Tibial artery (tissue), 4 donors: ENCODE data around the gene RUVBL2.

Experiments used
- DNase-seq, 2 donors: peaks; one replicate each; pipeline ENCODE4 v3.0.0-alpha.2; 2019
- H3K27ac ChIP-seq, 2 donors: fragments of 200-600 bp; sonication (generic) in 1 of 2; 1 replicate in 1 of 2; 2 replicates in 1 of 2; pipeline ENCODE4 v1.5.1; 2018 to 2019; ENCODE audit warnings: mild to moderate bottlenecking in 1 of 2
- H3K27me3 ChIP-seq, 2 donors: fragments of 200-600 bp; sonication (generic) in 1 of 2; one replicate each; pipeline versions ENCODE4 v1.5.1 to v1.6.0; 2016 to 2019
- H3K36me3 ChIP-seq, 3 donors: fragments of 200-600 bp; sonication (generic) in 2 of 3; one replicate each; pipeline ENCODE4 v1.5.1; 2016 to 2019; ENCODE audit warnings: mild to moderate bottlenecking in 2 of 3
- H3K4me1 ChIP-seq, 4 donors: fragments of 200-600 bp; sonication (generic) in 2 of 4; 1 replicate in 3 of 4; 2 replicates in 1 of 4; pipeline ENCODE4 v1.5.1; 2016 to 2019
- H3K4me3 ChIP-seq, 2 donors: fragments of 200-600 bp; sonication (generic) in 1 of 2; 1 replicate in 1 of 2; 2 replicates in 1 of 2; pipeline ENCODE4 v1.5.1; 2018 to 2019; ENCODE audit warnings: mild to moderate bottlenecking in 2 of 2
- H3K9me3 ChIP-seq, 3 donors: fragments of 200-600 bp; sonication (generic) in 1 of 3; one replicate each; pipeline ENCODE4 v1.5.1; 2016 to 2019
- intact Hi-C: fragments of 100-400 bp; cut with DNase I; formaldehyde crosslinking; loops from one replicate; pipeline ENCODE4 v1.15.0; 2023; ENCODE audit warnings: low total_unique reads
- TF ChIP-seq, protein P1 (sequence below), 2 experiments: fragments of 200-600 bp in 1 of 2; fragments of 450-650 bp in 1 of 2; IDR thresholded peaks; one replicate each; pipeline ENCODE4 v1.5.1; 2017 to 2019; ENCODE audit warnings: antibody characterized with exemption in 2 of 2, mild to moderate bottlenecking in 1 of 2, moderate library complexity in 1 of 2

The RUVBL2 gene

DNA sequence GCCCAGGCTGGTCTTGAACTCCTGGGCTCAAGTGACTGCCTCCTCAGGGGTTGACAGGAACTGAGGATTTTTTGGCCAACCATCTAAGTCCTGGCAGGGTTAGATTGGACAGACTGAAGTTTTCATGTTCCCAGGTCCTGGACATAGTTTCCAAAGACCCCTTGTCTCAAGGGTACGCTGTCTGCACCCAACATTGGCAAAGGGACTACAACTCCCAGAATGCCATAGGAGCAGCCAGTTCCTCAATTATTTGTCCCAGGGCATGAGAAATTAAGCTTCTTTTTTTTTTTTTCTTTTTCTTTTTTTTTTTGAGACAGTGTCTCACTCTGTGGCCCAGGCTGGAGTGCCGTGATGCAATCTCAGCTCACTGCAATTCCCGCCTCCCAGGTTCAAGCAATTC lies 7.5 kb upstream of the RUVBL2 start:
- intact Hi-C loops: no loop called here
- Histone ChIP-seq H3K4me1 (peaks cover 0 to 18% (median 15%) of the 10 kb centered on the region in 4 donors), H3K9me3 (no peaks in the 10 kb centered on the region), H3K4me3 (no peak overlapping the region), H3K27ac (no peak overlapping the region), H3K36me3 (peaks cover 57 to 86% (median 68%) of the 10 kb centered on the region in 3 donors), H3K27me3 (no peaks in the 10 kb centered on the region)
- TF ChIP-seq, protein P1, sequence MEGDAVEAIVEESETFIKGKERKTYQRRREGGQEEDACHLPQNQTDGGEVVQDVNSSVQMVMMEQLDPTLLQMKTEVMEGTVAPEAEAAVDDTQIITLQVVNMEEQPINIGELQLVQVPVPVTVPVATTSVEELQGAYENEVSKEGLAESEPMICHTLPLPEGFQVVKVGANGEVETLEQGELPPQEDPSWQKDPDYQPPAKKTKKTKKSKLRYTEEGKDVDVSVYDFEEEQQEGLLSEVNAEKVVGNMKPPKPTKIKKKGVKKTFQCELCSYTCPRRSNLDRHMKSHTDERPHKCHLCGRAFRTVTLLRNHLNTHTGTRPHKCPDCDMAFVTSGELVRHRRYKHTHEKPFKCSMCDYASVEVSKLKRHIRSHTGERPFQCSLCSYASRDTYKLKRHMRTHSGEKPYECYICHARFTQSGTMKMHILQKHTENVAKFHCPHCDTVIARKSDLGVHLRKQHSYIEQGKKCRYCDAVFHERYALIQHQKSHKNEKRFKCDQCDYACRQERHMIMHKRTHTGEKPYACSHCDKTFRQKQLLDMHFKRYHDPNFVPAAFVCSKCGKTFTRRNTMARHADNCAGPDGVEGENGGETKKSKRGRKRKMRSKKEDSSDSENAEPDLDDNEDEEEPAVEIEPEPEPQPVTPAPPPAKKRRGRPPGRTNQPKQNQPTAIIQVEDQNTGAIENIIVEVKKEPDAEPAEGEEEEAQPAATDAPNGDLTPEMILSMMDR (IDR thresholded peaks at IDR 0.05): no peak
- DNase-seq: no peak

DNA sequence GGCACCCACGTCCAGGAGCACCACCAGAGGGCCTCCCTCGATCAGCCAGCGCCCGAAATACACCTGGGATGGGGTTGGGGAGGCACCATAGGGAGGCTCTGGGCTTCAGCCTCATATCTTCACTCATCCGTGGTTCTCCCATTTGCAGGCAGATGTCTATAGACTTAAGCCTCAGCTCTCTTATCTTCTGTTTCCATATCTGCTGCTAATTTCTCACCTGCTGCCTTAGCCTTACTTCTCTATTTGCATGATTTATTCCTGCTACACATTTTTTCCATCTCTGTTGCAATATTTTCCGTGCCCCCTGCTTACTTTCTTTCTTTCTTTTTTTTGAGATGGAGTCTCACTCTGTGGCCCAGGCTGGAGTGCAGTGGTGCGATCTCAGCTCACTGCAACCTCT lies 6.4 kb upstream of the RUVBL2 start:
- no peak overlapping the region for H3K4me3 ChIP-seq
- DNase-seq: no peak
- no peak overlapping the region for H3K27ac ChIP-seq
- peaks cover 0 to 27% (median 24%) of the 10 kb centered on the region in 4 donors for H3K4me1 ChIP-seq
- peaks cover 47 to 75% (median 57%) of the 10 kb centered on the region in 3 donors for H3K36me3 ChIP-seq
- intact Hi-C loops: no loop called here
- no peaks in the 10 kb centered on the region for H3K9me3 ChIP-seq
- H3K27me3 ChIP-seq: no peaks in the 10 kb centered on the region
- TF ChIP-seq, protein P1 (IDR thresholded peaks at IDR 0.05): no peak

DNA sequence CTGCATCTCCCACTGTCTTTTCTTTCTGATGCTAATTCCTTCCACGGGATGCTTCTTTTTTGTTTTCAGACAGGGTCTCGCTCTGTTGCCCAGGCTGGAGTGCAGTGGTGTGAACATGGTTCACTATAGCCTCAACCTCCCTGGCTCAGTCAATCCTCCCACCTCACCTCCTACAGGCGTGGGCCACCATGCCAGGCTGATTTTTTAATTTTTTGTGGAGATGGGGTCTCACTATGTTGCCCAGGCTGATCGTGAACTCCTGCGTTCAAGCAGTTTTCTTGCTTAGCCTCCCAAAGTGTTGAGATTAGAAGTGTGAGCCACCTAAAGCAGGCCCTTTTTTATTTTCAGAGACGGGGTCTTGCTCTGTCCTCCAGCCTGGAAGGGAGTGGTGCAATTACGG lies 5.4 kb upstream of the RUVBL2 start:
- Histone ChIP-seq H3K27me3 (no peaks in the 10 kb centered on the region), H3K36me3 (peaks cover 38 to 65% (median 47%) of the 10 kb centered on the region in 3 donors), H3K9me3 (no peaks in the 10 kb centered on the region), H3K4me3 (no peak overlapping the region), H3K4me1 (peaks cover 0 to 27% (median 24%) of the 10 kb centered on the region in 4 donors), H3K27ac (no peak overlapping the region)
- intact Hi-C loops: no loop called here
- TF ChIP-seq, protein P1 (IDR thresholded peaks at IDR 0.05): no peak
- no peak for DNase-seq

DNA sequence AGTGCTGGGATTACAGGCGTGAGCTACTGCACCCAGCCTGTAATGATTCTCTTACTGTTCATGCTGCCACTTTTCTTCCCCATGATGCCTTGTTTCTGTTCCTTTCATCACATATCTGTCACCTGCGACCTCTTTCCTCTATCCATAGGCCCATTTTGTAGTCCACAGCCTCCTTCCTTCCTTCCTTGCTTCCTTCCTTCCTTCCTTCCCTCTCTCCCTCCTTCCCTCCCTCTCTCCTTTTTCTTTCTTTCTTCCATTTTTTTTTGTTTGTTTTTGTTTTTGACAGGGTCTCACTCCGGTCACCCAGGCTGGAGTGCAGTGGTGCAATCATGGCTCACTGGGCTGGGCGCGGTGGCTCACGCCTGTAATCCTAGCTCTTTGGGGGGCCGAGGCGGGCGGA lies 4.8 kb upstream of the RUVBL2 start:
- Histone ChIP-seq H3K9me3 (no peaks in the 10 kb centered on the region), H3K4me3 (no peak overlapping the region), H3K4me1 (peaks cover 0 to 27% (median 24%) of the 10 kb centered on the region in 4 donors), H3K27ac (no peak overlapping the region), H3K36me3 (peaks cover 34 to 61% (median 44%) of the 10 kb centered on the region in 3 donors), H3K27me3 (no peaks in the 10 kb centered on the region)
- no peak for DNase-seq
- TF ChIP-seq, protein P1 (IDR thresholded peaks at IDR 0.05): no peak
- intact Hi-C loops: no loop called here

DNA sequence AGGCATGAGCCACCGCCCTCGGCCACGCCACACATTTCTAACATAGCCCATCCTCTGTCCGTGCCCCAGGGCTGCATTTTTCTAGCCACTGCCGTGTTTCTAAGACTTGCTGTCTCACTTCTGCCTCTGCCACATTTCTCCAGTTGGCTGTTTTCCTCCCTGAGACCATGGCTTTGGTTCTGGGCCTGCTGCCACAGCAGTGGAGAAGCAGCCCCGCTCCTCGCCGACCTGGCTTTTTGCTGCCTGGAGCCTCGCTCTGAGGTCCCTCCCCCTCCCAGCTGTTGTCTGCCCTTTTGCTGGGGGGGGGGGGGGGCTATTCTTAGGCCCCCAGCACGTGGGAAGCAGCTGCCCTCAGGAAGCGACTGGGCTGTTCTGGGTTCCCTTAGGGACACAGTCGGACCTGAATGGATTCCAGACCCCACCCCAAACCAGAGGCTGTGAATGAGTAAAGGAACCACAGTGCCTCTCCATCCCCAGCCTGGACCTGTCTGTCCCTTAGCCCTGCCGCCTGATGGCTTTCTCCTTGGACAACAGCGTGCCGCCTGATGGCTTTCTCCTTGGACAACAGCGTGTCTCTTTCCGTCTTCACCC lies 3.9 kb upstream of the RUVBL2 start:
- Histone ChIP-seq H3K36me3 (peaks cover 24 to 51% (median 34%) of the 10 kb centered on the region in 3 donors), H3K27ac (peak overlapping the region; percentile 16 to 98), H3K4me3 (no peak overlapping the region), H3K9me3 (no peaks in the 10 kb centered on the region), H3K4me1 (peaks cover 0 to 36% (median 32%) of the 10 kb centered on the region in 4 donors), H3K27me3 (no peaks in the 10 kb centered on the region)
- TF ChIP-seq, protein P1 (IDR thresholded peaks at IDR 0.05): no peak
- DNase-seq: no peak
- intact Hi-C loops: loop anchor here (10.0 kb wide), 1 partner anchor 345 kb away; the partner anchor contains the start of gene CA11
